ENCODE measurements around the gene GGCX.
"Not testable (repeated sequence)": the region's sequence is repeated elsewhere in the genome, so short reads cannot be mapped to it uniquely, and the experiment has no call there.

Gene GGCX
- total RNA-seq, result 24.9 to 48.2 (median 31.7) reads per million in 9 experiments

DNA sequence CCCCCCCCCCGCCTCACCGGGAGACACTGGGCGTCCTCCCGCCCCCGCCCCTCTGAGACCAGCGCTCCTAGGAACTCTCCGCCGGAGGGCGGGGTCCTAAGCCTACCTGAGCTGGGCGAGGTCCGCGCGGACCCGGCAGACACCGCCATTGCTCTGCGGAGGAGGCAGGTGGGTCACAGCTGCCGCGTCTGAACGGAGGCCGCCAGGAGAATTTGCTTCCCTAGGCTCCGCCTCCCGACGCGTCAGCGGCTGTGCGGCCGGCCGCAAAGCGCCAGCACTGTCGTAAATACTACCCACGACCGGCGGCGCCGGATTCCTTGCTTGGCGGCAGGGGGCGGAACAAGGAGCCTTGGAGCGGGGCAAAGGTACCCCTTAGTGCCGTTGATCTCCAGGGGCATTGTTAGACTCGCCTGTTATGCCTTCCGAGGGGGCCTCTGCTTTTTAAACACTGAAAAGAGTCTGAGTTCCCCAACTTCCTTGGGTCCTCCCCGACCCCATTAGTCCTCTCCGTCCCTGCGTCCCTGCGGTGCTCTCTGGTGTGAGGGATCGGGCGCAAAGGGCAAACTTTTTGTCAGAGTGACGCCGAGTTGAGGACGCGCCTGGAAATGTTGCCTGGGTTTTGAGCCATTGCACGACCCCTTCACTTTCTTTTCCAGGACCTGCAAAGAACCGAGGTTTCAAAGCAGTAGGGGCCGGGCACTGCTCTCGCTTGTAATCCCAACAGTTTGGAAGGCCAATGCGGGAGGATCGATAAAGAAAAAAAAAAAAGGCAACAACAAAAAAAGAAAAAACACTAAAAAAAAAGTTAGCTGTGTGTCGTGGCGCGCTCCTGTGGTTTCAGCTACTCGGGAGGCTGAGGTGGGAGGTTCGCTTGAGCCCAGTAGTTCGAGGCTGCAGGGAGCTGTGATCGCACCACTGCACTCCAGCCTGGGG, at the start of gene GGCX:
Gene GGCX, minus strand, starts transcription at position 214 of the 933 bp plus-strand sequence. Its CDS starts 65 bp downstream, at position 149.
- Mint-ChIP-seq H3K9me3 (no peaks in the 10 kb centered on the region), H3K27me3 (no peaks in the 10 kb centered on the region), H3K4me3 (peak within 1 kb of the TSS; percentile 93 to 96), H3K4me1 (ENCODE audit: low read depth in 2 of 2) (peaks cover 18 to 24% of the 10 kb centered on the region in 2 donors), H3K36me3 (ENCODE audit: insufficient read depth) (peaks cover 17% of the 10 kb centered on the region), H3K27ac (peak within 1 kb of the TSS; percentile 94 to 95)
- DNase-seq (peak; percentile 83 to 86 (median 85)), ATAC-seq (replicated peaks) (peak; percentile 94)

- H3K36me3 Mint-ChIP-seq (ENCODE audit: insufficient read depth), result peaks cover 34% of the 10 kb centered on the region
- H3K9me3 Mint-ChIP-seq, result no peaks in the 10 kb centered on the region
- H3K4me1 Mint-ChIP-seq (ENCODE audit: low read depth in 2 of 2), result peaks cover 26 to 38% of the 10 kb centered on the region in 2 donors
- no peak for DNase-seq
- no peaks in the 10 kb centered on the region for H3K27me3 Mint-ChIP-seq
- no peak for ATAC-seq (replicated peaks)
- no peak overlapping the region for H3K4me3 Mint-ChIP-seq
- H3K27ac Mint-ChIP-seq, result peak overlapping the region; percentile 20 to 79
Observed at GRCh38 chr2:85607268-85608215, 46.2 kb upstream of the GGCX start.

- no peak overlapping the region for H3K27ac Mint-ChIP-seq
Observed at GRCh38 chr2:85606116-85606455, 44.8 kb upstream of the GGCX start.

DNA sequence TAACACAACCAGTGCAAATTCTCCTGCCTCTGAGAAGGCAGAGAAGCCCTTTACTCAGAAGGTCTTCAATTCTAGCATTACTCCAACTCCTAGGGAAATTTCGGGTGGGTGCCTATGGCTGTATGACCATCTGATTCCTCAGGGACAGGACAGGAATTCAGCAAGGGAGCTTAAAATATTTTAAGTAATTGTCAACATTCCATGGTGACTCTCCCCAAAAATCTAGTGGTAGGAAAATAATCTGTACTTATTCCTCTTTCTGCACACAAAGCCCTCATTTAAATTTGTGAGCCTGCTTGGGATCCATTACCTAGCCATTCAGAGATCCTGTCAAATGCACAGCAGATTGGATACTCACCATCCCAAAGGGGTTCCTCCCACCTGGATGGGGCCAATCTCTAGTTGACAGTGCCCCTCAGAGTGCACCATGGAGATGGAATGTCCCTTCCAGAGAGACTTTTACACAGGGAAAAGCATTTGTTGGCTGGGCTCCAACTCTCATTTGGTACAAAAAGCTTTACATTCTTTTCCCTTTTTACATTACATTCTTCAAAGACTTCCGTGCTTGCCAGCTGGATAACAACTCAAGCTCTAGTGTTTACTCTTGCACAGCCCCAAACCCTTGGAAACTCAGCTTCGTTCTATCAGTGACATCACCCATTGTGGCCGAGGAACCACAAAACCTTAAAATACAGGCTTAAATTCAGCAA, 44.3 kb upstream of the GGCX start:
- Mint-ChIP-seq H3K27me3 (no peaks in the 10 kb centered on the region), H3K27ac (peak overlapping the region in 1 of 2 donors; percentile 29), H3K36me3 (ENCODE audit: insufficient read depth) (peaks cover 28% of the 10 kb centered on the region), H3K4me3 (no peak overlapping the region), H3K4me1 (ENCODE audit: low read depth in 2 of 2) (peaks cover 32 to 47% of the 10 kb centered on the region in 2 donors), H3K9me3 (no peaks in the 10 kb centered on the region)
- ATAC-seq (replicated peaks) (no peak), DNase-seq (no peak)

More at GRCh38 chr2:85606116-85606455, 44.8 kb upstream of the GGCX start:
- Mint-ChIP-seq H3K4me1 (ENCODE audit: low read depth in 2 of 2) (peaks cover 31 to 45% of the 10 kb centered on the region in 2 donors), H3K27me3 (no peaks in the 10 kb centered on the region), H3K36me3 (ENCODE audit: insufficient read depth) (peaks cover 31% of the 10 kb centered on the region), H3K9me3 (no peaks in the 10 kb centered on the region), H3K4me3 (no peak overlapping the region)
- DNase-seq (no peak), ATAC-seq (replicated peaks) (no peak)

GRCh38 chr2:85604568-85605339, 43.5 kb upstream of the GGCX start:
- ATAC-seq (replicated peaks) (no peak), DNase-seq (no peak)
- Mint-ChIP-seq H3K4me3 (no peak overlapping the region), H3K9me3 (no peaks in the 10 kb centered on the region), H3K4me1 (ENCODE audit: low read depth in 2 of 2) (peaks cover 26 to 42% of the 10 kb centered on the region in 2 donors), H3K36me3 (ENCODE audit: insufficient read depth) (peaks cover 27% of the 10 kb centered on the region), H3K27ac (no peak overlapping the region), H3K27me3 (no peaks in the 10 kb centered on the region)

DNA sequence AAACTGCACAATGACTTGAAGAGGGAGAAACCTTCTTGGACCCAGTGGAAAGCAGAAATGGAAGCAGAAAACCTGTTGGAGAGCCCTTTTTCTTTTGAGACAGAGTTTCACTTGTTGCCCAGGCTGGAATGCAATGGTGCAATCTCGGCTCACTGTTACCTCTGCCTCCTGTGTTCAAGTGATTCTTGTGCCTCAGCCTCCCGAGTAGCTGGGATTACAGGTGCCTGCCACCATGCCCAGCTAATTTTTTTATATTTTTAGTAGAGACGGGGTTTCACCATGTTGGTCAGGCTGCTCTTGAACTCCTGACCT, 42.8 kb upstream of the GGCX start:
- not testable (repeated sequence) for ATAC-seq (replicated peaks); H3K27me3 Mint-ChIP-seq; DNase-seq; H3K9me3 Mint-ChIP-seq; H3K27ac Mint-ChIP-seq
- H3K36me3 Mint-ChIP-seq (ENCODE audit: insufficient read depth), result peaks cover 21% of the 10 kb centered on the region
- peaks cover 25 to 38% of the 10 kb centered on the region in 2 donors for H3K4me1 Mint-ChIP-seq (ENCODE audit: low read depth in 2 of 2)
- peak overlapping the region in 1 of 2 donors; percentile 86 for H3K4me3 Mint-ChIP-seq

DNA sequence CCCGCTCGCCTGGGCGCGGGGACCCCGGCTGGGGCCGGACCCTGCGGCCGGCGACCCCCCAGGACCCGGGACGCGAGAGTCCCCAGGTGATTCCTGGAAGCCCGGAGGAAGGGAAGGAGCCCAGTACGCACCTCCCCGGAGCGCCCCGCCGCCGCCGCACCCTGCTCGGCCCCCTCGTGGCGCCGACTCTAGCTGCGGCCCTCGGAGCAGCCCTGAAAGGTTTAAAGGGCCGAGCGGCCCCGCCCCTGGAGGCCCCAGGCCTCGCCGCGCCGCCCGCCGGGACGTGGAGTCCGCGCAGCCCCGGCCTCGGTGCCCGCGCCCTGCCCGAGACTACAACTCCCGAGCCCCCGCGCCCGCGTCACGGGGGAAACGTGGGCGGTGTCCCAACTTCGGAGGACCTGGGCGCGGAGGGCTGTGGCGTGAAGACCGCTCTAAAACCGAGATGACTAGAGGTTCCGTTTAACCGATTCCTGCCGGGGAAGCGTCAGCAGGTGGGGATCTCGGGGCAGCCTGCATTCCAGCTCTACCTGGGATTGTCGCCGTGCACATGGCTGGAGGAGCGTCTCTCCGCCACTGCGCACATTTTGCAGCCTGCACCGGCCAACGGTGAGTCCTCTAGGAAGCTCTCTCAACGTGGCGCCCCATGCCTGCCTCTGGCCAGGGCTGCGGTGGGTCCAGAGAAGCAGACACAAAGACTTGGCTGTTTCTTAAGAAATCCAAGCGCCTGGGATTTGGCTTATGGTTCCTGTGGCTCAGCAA, 41.4 kb upstream of the GGCX start, which contains the start of gene TMEM150A:
Gene TMEM150A, minus strand, starts transcription at position 223 of the 759 bp plus-strand sequence. CDS start 750 bp downstream, outside the sequence.
- H3K27me3 Mint-ChIP-seq, result no peaks in the 10 kb centered on the region
- peaks cover 16 to 31% of the 10 kb centered on the region in 2 donors for H3K4me1 Mint-ChIP-seq (ENCODE audit: low read depth in 2 of 2)
- H3K9me3 Mint-ChIP-seq, result no peaks in the 10 kb centered on the region
- peak; percentile 78 to 86 (median 83) for DNase-seq
- H3K27ac Mint-ChIP-seq, result peak within 1 kb of the TSS; percentile 83 to 91
- H3K36me3 Mint-ChIP-seq (ENCODE audit: insufficient read depth), result peaks cover 14% of the 10 kb centered on the region
- H3K4me3 Mint-ChIP-seq, result peak within 1 kb of the TSS; percentile 91 to 93
- peak; percentile 96 for ATAC-seq (replicated peaks)

DNA sequence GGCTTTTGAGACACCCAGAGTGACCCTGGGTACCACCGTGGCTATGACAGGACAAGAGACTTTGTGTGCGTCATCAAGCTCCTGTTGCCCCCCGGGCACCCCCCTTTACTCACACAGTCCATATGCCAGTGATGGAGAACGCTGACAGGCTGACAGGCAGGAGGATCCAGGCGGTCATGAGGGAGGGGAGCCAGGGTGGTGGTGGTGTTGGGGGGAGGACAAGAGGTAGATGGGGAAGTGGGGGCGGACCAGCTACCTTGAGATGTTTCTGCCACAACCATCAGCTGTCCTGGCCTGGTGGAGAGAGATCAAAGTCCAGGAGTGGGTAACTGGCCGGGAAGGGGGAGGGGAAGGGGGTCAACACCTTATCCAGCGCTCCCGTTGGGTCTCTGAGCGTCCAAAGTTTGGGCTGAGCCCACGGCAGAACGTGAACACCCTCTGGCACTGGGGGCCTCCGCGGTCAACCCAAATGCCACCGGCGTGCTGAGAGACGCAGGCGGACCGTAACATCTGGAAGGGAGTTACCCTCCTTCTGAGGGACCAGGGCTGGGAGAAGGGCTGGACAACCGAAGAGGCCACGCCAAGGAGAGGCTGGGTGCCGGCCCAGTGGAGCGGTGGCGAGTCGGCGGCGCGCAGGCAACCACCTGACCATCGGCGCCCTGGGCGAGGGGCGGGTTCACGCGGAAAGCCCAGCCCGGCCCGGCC, 40.6 kb upstream of the GGCX start:
- H3K9me3 Mint-ChIP-seq, result no peaks in the 10 kb centered on the region
- peaks cover 19 to 29% of the 10 kb centered on the region in 2 donors for H3K4me1 Mint-ChIP-seq (ENCODE audit: low read depth in 2 of 2)
- peaks cover 14% of the 10 kb centered on the region for H3K36me3 Mint-ChIP-seq (ENCODE audit: insufficient read depth)
- ATAC-seq (replicated peaks), result peak; percentile 7
- H3K27ac Mint-ChIP-seq, result peak overlapping the region; percentile 83 to 91
- H3K4me3 Mint-ChIP-seq, result peak overlapping the region; percentile 87 to 91
- no peak for DNase-seq
- no peaks in the 10 kb centered on the region for H3K27me3 Mint-ChIP-seq

GRCh38 chr2:85600951-85601770, 39.9 kb upstream of the GGCX start:
- ATAC-seq (replicated peaks) (no peak), DNase-seq (no peak)
- Mint-ChIP-seq H3K27me3 (no peaks in the 10 kb centered on the region), H3K9me3 (no peaks in the 10 kb centered on the region), H3K27ac (peak overlapping the region; percentile 83 to 91), H3K4me1 (ENCODE audit: low read depth in 2 of 2) (peaks cover 24 to 32% of the 10 kb centered on the region in 2 donors), H3K36me3 (ENCODE audit: insufficient read depth) (peaks cover 14% of the 10 kb centered on the region), H3K4me3 (peak overlapping the region; percentile 87 to 91)

DNA sequence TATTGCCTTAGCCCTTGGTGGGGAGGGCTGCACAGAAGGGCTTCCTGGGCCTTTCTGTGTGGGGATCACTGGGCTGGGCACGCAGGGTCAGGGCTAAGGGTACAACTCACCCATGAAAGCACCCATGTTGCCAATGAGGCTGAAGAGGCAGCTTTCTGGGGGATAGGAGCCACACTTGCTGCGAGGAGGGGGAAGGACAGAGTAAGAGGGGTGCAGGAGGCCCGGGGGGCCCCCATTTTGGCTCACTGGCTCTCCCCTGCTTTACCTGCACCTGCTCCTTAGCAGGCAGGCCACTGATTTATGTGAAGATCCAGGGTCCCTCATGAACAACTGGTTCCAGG, 38.9 kb upstream of the GGCX start:
- DNase-seq (no peak), ATAC-seq (replicated peaks) (no peak)
- Mint-ChIP-seq H3K4me1 (ENCODE audit: low read depth in 2 of 2) (peaks cover 34 to 37% of the 10 kb centered on the region in 2 donors), H3K4me3 (peak overlapping the region; percentile 22 to 23), H3K27me3 (no peaks in the 10 kb centered on the region), H3K27ac (peak overlapping the region; percentile 84 to 91), H3K9me3 (no peaks in the 10 kb centered on the region), H3K36me3 (ENCODE audit: insufficient read depth) (peaks cover 22% of the 10 kb centered on the region)
